HEK293 (cell line): ENCODE results near the gene SMAD2.

Source experiments
- CTCF ChIP-seq: fragments of 450-650 bp; formaldehyde crosslinking; IDR thresholded peaks from 2 replicates; pipeline ENCODE4 v1.5.1; 2016; ENCODE audit warnings: missing biosample characterization, missing genetic modification characterization
- TCF7L2 ChIP-seq: IDR thresholded peaks from 2 replicates; pipeline ENCODE4 v1.6.1; 2011; ENCODE audit warnings: low read depth, mild to moderate bottlenecking, inconsistent platforms, low read length, moderate library complexity, borderline replicate concordance
- ZBTB10 ChIP-seq: fragments of 450-650 bp; formaldehyde crosslinking; IDR thresholded peaks from 2 replicates; pipeline ENCODE4 v1.5.1; 2016; ENCODE audit warnings: missing biosample characterization, missing genetic modification characterization
- ZBTB20 ChIP-seq: fragments of 450-650 bp; formaldehyde crosslinking; IDR thresholded peaks from 2 replicates; pipeline ENCODE4 v1.5.1; 2016; ENCODE audit warnings: missing biosample characterization, missing genetic modification characterization

- TF ChIP-seq ZBTB10 (tag by site-specific recombination), result no peak
- TF ChIP-seq TCF7L2, result no peak
- no peak for TF ChIP-seq CTCF (tag by site-specific recombination)
- TF ChIP-seq ZBTB20 (tag by site-specific recombination), result no peak
These were observed 34.8 kb downstream of the SMAD2 start for GRCh38 chr18:47895565-47896250.
